ENCODE data around the gene SGCD.

Gene SGCD

GRCh38 chr5:156332245-156332644, 5.3 kb downstream of the SGCD start:
- no peak for DNase-seq (ENCODE audit: extremely low read depth, low read depth)
- TF ChIP-seq CTCF (IDR thresholded peaks at IDR 0.05; ENCODE audit: low read depth, low read length), result no peak

- DNase-seq (ENCODE audit: extremely low read depth, low read depth), result no peak
- no peak for TF ChIP-seq CTCF (IDR thresholded peaks at IDR 0.05; ENCODE audit: low read depth, low read length)
Observed at GRCh38 chr5:156339139-156339841, 12.3 kb downstream of the SGCD start.

- TF ChIP-seq CTCF (IDR thresholded peaks at IDR 0.05; ENCODE audit: low read depth, low read length), result no peak
- no peak for DNase-seq (ENCODE audit: extremely low read depth, low read depth)
Observed at GRCh38 chr5:156340893-156341292, 13.9 kb downstream of the SGCD start.

GRCh38 chr5:156350256-156350655, 23.3 kb downstream of the SGCD start:
- no peak for DNase-seq (ENCODE audit: extremely low read depth, low read depth)
- TF ChIP-seq CTCF (IDR thresholded peaks at IDR 0.05; ENCODE audit: low read depth, low read length), result no peak

GRCh38 chr5:156351423-156351822, 24.5 kb downstream of the SGCD start:
- DNase-seq (ENCODE audit: extremely low read depth, low read depth), result no peak
- TF ChIP-seq CTCF (IDR thresholded peaks at IDR 0.05; ENCODE audit: low read depth, low read length), result no peak

- TF ChIP-seq CTCF (IDR thresholded peaks at IDR 0.05; ENCODE audit: low read depth, low read length), result no peak
- no peak for DNase-seq (ENCODE audit: extremely low read depth, low read depth)
Observed at GRCh38 chr5:156354571-156354970, 27.6 kb downstream of the SGCD start.

GRCh38 chr5:156356238-156356637, 29.3 kb downstream of the SGCD start:
- TF ChIP-seq CTCF (IDR thresholded peaks at IDR 0.05; ENCODE audit: low read depth, low read length), result no peak
- DNase-seq (ENCODE audit: extremely low read depth, low read depth), result no peak
